Activated T-helper 1 cell treated with anti-CD3 and anti-CD28 coated beads, Interleukin-2, amount 50 U/mL, for 16 hours (primary cell): Measurements from ENCODE around the gene AUTS2.

Experiments used
- DNase-seq, 2 donors: peaks; one replicate each; pipeline ENCODE4 v3.0.0-alpha.2; 2020; ENCODE audit warnings: low read depth in 1 of 2, low spot score in 1 of 2

The AUTS2 gene

GRCh38 chr7:69813637-69814240 lies 215.5 kb downstream of the AUTS2 start:
- DNase-seq, result no peak

GRCh38 chr7:69814421-69814962 lies 216.2 kb downstream of the AUTS2 start:
- DNase-seq, result no peak

- no peak for DNase-seq
Observed at GRCh38 chr7:69816501-69816900, 218.2 kb downstream of the AUTS2 start.

- no peak for DNase-seq
Observed at GRCh38 chr7:69817121-69817520, 218.8 kb downstream of the AUTS2 start.

GRCh38 chr7:69817841-69818635 lies 219.8 kb downstream of the AUTS2 start:
- DNase-seq, result no peak

GRCh38 chr7:69818636-69819332 lies 220.5 kb downstream of the AUTS2 start:
- DNase-seq, result no peak

- DNase-seq, result no peak
Observed at GRCh38 chr7:69819333-69819705, 221.0 kb downstream of the AUTS2 start.

- DNase-seq, result no peak
Observed at GRCh38 chr7:69820479-69821192, 222.4 kb downstream of the AUTS2 start.

GRCh38 chr7:69822386-69822785 lies 224.1 kb downstream of the AUTS2 start:
- DNase-seq, result no peak

- DNase-seq, result no peak
Observed at GRCh38 chr7:69823151-69823744, 225.0 kb downstream of the AUTS2 start.

- no peak for DNase-seq
Observed at GRCh38 chr7:69825113-69825972, 227.1 kb downstream of the AUTS2 start.

GRCh38 chr7:69826283-69826682 lies 228.0 kb downstream of the AUTS2 start:
- no peak for DNase-seq

- no peak for DNase-seq
Observed at GRCh38 chr7:69827140-69827539, 228.9 kb downstream of the AUTS2 start.

- no peak for DNase-seq
Observed at GRCh38 chr7:69827558-69827957, 229.3 kb downstream of the AUTS2 start.

GRCh38 chr7:69832356-69832755 lies 234.1 kb downstream of the AUTS2 start:
- no peak for DNase-seq

- no peak for DNase-seq
Observed at GRCh38 chr7:69833964-69834363, 235.7 kb downstream of the AUTS2 start.

GRCh38 chr7:69836702-69837101 lies 238.4 kb downstream of the AUTS2 start:
- no peak for DNase-seq

- no peak for DNase-seq
Observed at GRCh38 chr7:69837387-69838068, 239.3 kb downstream of the AUTS2 start.

- no peak for DNase-seq
Observed at GRCh38 chr7:69839782-69840181, 241.5 kb downstream of the AUTS2 start.
